ENCODE results near the gene LIMK2.
"Not testable (repeated sequence)": the region's sequence is repeated elsewhere in the genome, so short reads cannot be mapped to it uniquely, and the experiment has no call there.

DNA sequence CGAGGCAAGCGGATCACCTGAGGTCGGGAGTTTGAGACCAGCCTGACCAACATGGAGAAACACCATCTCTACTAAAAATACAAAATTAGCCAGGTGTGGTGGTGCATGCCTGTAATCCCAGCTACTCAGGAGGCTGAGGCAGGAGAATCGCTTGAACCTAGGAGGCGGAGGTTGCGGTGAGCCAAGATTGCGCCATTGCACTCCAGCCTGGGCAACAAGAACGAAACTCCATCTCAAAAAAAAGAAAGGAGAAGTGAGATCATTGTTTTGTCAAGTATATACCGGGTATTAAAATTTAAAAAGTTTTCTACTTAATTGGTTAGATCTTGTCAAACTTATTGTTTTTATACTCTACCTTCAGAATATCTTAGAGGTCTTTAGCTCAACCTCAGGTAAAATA, 40.4 kb upstream of the LIMK2 start:
- TF ChIP-seq POLR2A (IDR thresholded peaks at IDR 0.05; ENCODE audit: low read depth, low read length); PAX5 (IDR thresholded peaks at IDR 0.05; ENCODE audit: insufficient read depth, low read length, severe bottlenecking): not testable (repeated sequence)
